Lower leg skin (tissue), 4 donors: ENCODE data around the gene SYNGR3. TPM values are rescaled to one million over a fixed set of nuclear protein-coding genes. Genes with fewer than 3 reads are reported as not detected.

Experiments
- DNase-seq, 2 donors: peaks; one replicate each; pipeline ENCODE4 v3.0.0-alpha.2; 2019; ENCODE audit warnings: low spot score in 2 of 2
- H3K4me3 ChIP-seq: fragments of 200-600 bp; sonication (generic); 2 replicates; pipeline ENCODE4 v1.5.1; 2017; ENCODE audit warnings: mild to moderate bottlenecking, low read depth; ENCODE audit not compliant: poor library complexity, severe bottlenecking
- POLR2A ChIP-seq, 2 donors: fragments of 450-650 bp; IDR thresholded peaks; one replicate each; pipeline ENCODE4 v1.6.1; 2016 to 2017; ENCODE audit warnings: antibody characterized with exemption in 2 of 2, mild to moderate bottlenecking in 1 of 2, moderate library complexity in 1 of 2
- WGBS, 2 donors: methylation state at CpG; one replicate each; pipeline ENCODE4 v1.1.5; 2018; 5-methylcytosine and 5-hydroxymethylcytosine counted together
- intact Hi-C: fragments of 100-400 bp; cut with DNase I; formaldehyde crosslinking; loops from one replicate; pipeline ENCODE4 v1.15.0; 2023; ENCODE audit warnings: low total_unique reads
- total RNA-seq, 4 donors: library from RNA; depleted of rRNA; stranded (reverse); fragments of >200 nt; gene quantifications; one replicate each; pipeline ENCODE4 v1.1.0, GENCODE V29; 2016
- TF ChIP-seq, protein P1 (sequence below), 3 donors: fragments of 450-650 bp; IDR thresholded peaks; one replicate each; pipeline ENCODE4 v1.5.1; 2016; ENCODE audit warnings: antibody characterized with exemption in 3 of 3, mild to moderate bottlenecking in 3 of 3, moderate library complexity in 2 of 3

SYNGR3 gene
- total RNA-seq, 4 donors from 2014 or later: 0.72 to 1.1 (median 0.78) TPM; not detected in 1

DNA sequence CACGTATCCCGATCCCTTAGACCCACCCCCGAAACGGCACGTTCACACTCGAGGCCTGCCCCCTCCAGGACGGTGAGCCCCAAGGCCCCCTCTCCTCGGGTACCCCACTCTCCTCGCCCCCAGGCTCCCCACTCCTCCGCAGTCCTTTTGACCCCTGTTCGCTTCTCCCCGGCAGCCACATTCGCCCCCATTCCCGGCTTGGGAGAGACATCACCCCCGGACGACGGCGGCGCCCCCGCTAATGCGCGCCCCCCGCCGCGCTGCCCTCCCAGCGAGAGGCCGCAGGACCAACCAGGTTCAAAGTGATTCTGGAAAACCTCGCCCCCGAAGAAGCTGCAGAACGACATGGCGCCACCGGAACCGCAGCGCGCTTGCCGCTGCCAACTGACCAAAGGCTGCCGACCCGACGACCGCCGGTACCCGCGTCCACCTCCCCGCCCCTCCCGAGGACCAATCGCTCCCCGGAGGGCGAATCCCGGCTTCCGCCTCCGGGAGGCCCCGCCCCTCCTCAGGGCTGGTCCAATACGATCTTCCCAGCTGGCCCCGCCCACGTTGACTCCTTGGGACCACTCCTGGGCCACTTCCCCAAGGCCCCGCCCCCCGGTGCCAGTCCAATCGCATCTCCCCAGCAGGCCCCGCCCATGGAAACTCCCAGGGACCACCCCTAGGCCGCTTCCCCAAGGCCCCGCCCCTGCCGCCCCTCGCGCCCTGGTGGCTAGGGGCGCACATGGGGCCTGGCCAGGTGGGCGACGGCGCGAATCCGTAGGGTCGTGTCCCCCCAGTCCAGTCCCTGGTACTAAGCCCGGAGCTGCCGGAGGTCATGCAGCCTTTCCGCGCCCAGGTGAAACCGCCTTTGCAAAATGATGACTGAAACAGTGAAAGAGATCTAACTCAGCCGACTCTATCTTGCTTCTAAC lies 46.7 kb upstream of the SYNGR3 start, which contains the start of gene MSRB1:
TSS of gene MSRB1 (minus strand) at position 390 of the 917 bp plus-strand sequence. CDS start at position 347, 43 bp downstream.
- TF ChIP-seq, protein P1, sequence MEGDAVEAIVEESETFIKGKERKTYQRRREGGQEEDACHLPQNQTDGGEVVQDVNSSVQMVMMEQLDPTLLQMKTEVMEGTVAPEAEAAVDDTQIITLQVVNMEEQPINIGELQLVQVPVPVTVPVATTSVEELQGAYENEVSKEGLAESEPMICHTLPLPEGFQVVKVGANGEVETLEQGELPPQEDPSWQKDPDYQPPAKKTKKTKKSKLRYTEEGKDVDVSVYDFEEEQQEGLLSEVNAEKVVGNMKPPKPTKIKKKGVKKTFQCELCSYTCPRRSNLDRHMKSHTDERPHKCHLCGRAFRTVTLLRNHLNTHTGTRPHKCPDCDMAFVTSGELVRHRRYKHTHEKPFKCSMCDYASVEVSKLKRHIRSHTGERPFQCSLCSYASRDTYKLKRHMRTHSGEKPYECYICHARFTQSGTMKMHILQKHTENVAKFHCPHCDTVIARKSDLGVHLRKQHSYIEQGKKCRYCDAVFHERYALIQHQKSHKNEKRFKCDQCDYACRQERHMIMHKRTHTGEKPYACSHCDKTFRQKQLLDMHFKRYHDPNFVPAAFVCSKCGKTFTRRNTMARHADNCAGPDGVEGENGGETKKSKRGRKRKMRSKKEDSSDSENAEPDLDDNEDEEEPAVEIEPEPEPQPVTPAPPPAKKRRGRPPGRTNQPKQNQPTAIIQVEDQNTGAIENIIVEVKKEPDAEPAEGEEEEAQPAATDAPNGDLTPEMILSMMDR (IDR thresholded peaks at IDR 0.05): no peak
- TF ChIP-seq POLR2A (IDR thresholded peaks at IDR 0.05): no peak
- peak within 1 kb of the TSS; percentile 72 for H3K4me3 ChIP-seq
- 2 to 3% methylated on average over 35 of the region's 77 CpGs for WGBS, 2 donors
- intact Hi-C loops: no loop called here
- DNase-seq: peak; percentile 99 to 100

DNA sequence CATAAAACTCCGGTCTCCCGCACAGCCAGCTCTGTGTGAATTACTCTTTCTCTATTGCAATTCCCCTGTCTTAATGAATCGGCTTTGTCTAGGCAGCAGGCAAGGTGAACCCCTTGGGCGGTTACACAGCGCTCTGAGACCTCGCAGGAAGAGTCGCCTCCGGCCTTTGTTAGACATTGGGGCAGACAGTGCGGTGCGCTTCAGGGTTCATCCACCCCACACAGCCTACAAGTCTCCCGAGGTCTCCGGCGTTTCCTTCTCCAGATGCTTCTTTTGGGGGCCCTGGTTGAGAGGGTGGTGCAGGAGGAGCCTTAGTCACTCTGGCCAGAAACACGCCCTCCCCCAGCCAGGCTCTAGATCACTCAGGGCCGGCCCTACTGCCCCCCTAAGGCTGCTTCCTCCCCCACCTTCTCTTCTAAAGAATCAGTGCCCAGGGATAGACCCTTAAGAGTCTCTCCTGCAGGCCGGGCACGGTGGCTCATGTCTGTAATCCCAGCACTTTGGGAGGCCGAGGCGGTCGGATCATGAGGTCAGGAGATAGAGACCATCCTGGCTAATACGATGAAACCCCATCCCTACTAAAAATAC lies 45.1 kb upstream of the SYNGR3 start:
- 89 to 95% methylated on average over 21 of the region's 21 CpGs for WGBS, 2 donors
- no peak for TF ChIP-seq POLR2A (IDR thresholded peaks at IDR 0.05)
- TF ChIP-seq, protein P1 (IDR thresholded peaks at IDR 0.05): no peak
- intact Hi-C loops: no loop called here
- no peak overlapping the region for H3K4me3 ChIP-seq
- DNase-seq: no peak

DNA sequence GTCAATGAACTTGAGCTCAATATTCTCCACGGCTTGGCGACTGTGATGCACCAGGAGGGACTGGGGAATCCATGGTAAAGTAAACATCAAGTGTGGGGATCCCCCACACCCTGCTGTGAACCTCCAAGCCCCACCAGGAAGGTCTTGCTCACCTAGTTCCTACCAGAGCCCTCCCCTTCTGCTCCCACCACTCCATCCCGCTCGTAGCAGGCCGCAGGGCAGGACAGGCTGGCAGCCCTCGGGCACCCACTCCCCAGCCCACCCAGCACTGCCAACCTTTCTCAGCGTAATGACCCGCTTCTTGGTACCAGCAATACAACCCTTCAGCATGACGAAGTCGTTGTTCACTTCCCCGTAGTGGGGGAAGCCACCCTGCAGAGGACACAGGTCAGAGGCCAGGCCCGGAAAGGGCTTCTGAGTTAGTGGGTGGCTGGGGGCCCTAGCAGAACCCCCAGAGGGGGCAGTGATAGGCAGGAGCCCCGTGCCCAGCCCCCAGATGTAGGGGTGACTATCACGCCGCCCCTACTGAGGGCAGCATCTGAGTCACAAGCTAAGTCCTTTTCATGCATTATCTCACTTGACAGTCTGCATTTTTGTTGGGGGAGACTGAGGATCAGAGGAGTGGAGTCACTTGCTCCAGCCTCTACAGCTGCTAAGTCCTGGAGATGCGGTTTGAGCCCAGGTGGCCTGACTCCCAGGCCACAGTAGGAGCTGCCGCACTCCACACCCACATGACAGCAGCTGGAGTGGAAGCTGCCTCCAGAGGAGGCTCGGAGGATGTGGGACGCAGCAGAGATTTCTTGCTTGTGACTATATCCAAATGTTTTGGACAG lies 44.0 kb upstream of the SYNGR3 start:
- intact Hi-C loops: no loop called here
- WGBS, 2 donors: 89 to 90% methylated on average over 19 of the region's 19 CpGs
- DNase-seq: no peak

DNA sequence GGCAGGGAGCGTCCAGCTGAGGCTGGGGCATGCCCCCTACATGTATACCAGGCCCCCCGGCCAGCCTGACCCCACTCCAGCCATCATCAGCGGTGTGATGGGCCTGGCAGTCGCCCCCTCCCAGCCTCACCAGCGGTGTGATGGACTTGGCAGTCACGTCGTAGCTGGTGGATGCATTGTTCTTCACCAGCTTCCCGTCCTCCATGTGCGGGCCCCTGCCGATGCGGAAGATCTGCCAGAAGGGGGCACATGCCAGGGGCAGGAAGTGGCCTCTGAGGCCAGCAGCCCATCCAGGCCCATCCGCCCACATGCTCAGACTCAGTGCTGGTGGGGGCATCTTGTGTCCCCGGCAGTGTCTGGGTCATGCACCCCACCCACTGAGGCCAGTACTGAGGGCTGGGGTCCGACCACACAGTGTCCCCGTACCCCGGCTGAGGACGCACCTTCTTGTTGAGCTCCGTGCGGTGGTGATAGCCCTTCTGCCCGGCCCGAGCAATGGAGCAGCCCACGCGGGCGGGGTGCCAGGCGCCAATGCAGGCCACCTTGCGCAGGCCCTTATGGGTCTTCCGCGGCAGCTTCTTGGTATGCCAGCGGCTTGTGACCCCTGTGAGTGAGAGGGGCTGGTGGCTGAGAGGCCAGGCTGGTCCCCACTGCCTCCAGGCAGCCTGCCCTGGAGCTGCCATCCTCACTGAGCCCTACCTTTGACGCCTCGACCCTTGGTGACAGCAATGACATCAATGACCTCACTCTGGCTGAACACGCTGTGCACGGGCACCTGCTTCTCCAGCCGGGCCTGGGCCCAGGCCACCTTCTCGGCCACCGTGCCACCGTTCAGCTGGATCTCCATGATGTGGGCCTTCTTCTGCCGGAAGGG lies 43.0 kb upstream of the SYNGR3 start:
- no peak for DNase-seq
- TF ChIP-seq, protein P1 (IDR thresholded peaks at IDR 0.05): no peak
- no peak for TF ChIP-seq POLR2A (IDR thresholded peaks at IDR 0.05)
- WGBS, 2 donors: 86% methylated on average over 31 to 38 of the region's 38 CpGs
- intact Hi-C loops: no loop called here
- no peak overlapping the region for H3K4me3 ChIP-seq

More for the DNA sequence above, 44.0 kb upstream of the SYNGR3 start:
- no peak overlapping the region for H3K4me3 ChIP-seq
- no peak for TF ChIP-seq POLR2A (IDR thresholded peaks at IDR 0.05)
- TF ChIP-seq, protein P1 (IDR thresholded peaks at IDR 0.05): no peak

DNA sequence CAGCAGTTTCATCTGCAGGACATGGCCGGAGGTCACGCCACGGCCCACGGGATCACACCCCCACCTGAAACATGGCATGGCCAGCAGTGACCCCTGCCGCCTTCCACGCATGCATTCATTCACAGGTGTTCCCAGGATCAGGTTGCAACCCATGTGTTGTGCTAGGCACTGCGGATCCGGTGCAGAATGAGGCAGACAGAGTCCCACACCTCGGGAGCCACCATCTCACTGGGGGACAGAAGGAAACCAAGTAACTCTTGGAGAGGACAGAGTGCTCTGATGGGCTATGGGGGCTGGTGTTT lies 42.5 kb upstream of the SYNGR3 start:
- intact Hi-C loops: no loop called here
- 84 to 88% methylated on average over 5 to 6 of the region's 9 CpGs for WGBS, 2 donors
- no peak overlapping the region for H3K4me3 ChIP-seq
- DNase-seq: no peak
- TF ChIP-seq, protein P1 (IDR thresholded peaks at IDR 0.05): no peak
- no peak for TF ChIP-seq POLR2A (IDR thresholded peaks at IDR 0.05)
